PFSK-1 (cell line): ENCODE data around the gene KIAA1549.

ENCODE experiments used
- FOXP2 ChIP-seq: optimal IDR thresholded peaks from 2 replicates; pipeline ENCODE3; 2011; ENCODE audit warnings: borderline replicate concordance, control low read depth, inconsistent platforms; ENCODE audit not compliant: insufficient read depth; ENCODE audit errors: extremely low read length, extremely low read depth
- POLR2AphosphoS5 ChIP-seq: IDR thresholded peaks from 2 replicates; pipeline ENCODE4 v1.6.1; 2012; ENCODE audit warnings: low read depth, mild to moderate bottlenecking, control low read depth, low read length, moderate library complexity
- REST ChIP-seq, 2 experiments: IDR thresholded peaks; 2 replicates each; pipeline versions ENCODE4 v1.6.1 to v1.8.0; 2011 to 2012; ENCODE audit warnings: low read depth in 2 of 2, low read length in 2 of 2, control low read depth in 1 of 2, inconsistent platforms in 1 of 2, mild to moderate bottlenecking in 1 of 2, moderate library complexity in 1 of 2; ENCODE audit not compliant: insufficient read depth in 1 of 2
- SIN3A ChIP-seq: IDR thresholded peaks from 2 replicates; pipeline ENCODE4 v1.6.1; 2012; ENCODE audit warnings: mild to moderate bottlenecking, low read length, moderate library complexity, borderline replicate concordance; ENCODE audit not compliant: insufficient read depth
- TAF1 ChIP-seq: IDR thresholded peaks from 2 replicates; pipeline ENCODE4 v1.6.1; 2012; ENCODE audit warnings: low read length, control low read depth, borderline replicate concordance; ENCODE audit not compliant: insufficient read depth

- no peak for TF ChIP-seq REST (IDR thresholded peaks at IDR 0.05; ENCODE audit: insufficient read depth in 1 of 2, low read depth in 2 of 2, low read length in 2 of 2)
- TF ChIP-seq POLR2AphosphoS5 = no peak
- TF ChIP-seq TAF1 = no peak
- TF ChIP-seq SIN3A = no peak
- TF ChIP-seq FOXP2 = no peak
Observed at GRCh38 chr7:138987686-138988085, 6.5 kb upstream of the KIAA1549 start.
